Fibroblast of the aortic adventitia (primary cell): ENCODE data around the gene SUPT5H. TPM values are rescaled to one million over a fixed set of nuclear protein-coding genes. Genes with fewer than 3 reads are reported as not detected.

Experiments
- DNase-seq: peaks from one replicate; pipeline ENCODE4 v3.0.0-alpha.2; 2010; ENCODE audit warnings: low read depth
- H3K4me3 ChIP-seq: 2 replicates; pipeline ENCODE4 v1.5.1; 2011; ENCODE audit warnings: low read depth, mild to moderate bottlenecking, control low read depth, low read length, moderate library complexity
- total RNA-seq: library from RNA; depleted of rRNA; stranded (reverse); fragments of >200 nt; gene quantifications from 2 replicates; pipeline ENCODE4 v1.2.3, GENCODE V29; 2012; ENCODE audit warnings: low replicate concordance
- TF ChIP-seq, protein P1 (sequence below): IDR thresholded peaks from 2 replicates; pipeline ENCODE4 v1.5.1; 2011; ENCODE audit warnings: mild to moderate bottlenecking, low read length, control low read depth, inconsistent platforms; ENCODE audit not compliant: insufficient read depth

Gene SUPT5H
- total RNA-seq, 1 donor: 88.2 TPM

DNA sequence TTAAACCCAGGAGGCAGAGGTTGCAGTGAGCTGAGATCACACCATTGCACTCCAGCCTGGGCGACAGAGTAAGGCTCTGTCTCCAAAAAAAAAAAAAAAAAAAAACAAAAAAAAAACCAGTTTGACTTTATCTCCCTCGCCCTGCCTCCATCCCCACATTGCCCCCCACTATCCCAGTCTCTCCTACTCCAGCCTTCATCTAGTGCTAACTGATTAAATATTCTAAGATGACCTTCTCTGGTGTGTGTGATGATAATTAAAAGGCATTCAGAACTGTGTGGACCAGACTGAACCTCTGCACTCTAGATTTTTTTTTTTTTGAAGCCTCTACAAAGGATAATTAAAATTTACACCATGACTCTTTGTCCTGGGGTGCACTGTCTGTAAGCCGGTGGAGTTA, 47.4 kb downstream of the SUPT5H start:
- TF ChIP-seq, protein P1, sequence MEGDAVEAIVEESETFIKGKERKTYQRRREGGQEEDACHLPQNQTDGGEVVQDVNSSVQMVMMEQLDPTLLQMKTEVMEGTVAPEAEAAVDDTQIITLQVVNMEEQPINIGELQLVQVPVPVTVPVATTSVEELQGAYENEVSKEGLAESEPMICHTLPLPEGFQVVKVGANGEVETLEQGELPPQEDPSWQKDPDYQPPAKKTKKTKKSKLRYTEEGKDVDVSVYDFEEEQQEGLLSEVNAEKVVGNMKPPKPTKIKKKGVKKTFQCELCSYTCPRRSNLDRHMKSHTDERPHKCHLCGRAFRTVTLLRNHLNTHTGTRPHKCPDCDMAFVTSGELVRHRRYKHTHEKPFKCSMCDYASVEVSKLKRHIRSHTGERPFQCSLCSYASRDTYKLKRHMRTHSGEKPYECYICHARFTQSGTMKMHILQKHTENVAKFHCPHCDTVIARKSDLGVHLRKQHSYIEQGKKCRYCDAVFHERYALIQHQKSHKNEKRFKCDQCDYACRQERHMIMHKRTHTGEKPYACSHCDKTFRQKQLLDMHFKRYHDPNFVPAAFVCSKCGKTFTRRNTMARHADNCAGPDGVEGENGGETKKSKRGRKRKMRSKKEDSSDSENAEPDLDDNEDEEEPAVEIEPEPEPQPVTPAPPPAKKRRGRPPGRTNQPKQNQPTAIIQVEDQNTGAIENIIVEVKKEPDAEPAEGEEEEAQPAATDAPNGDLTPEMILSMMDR: no peak
- H3K4me3 ChIP-seq: no peak overlapping the region
- DNase-seq: no peak

DNA sequence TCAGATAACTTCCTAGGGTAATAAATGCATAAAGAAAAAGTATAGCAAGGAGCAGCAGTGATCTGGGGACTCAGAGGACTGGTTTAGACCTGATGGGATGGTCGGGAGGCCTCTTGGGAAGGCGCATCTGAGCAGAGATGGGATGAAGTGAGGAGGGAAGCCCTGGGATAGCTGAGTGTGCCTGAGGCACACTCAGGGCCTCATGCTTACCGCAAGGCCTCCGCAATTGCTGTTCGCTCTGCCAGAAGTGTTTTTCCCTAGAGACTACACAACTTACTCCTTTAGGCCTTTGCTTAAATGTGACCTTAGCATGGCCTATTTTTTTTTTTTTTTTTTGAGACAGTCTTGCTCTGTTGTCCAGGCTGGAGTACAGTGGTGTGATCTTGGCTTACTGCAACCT, 49.3 kb downstream of the SUPT5H start:
- DNase-seq: no peak
- TF ChIP-seq, protein P1: no peak

DNA sequence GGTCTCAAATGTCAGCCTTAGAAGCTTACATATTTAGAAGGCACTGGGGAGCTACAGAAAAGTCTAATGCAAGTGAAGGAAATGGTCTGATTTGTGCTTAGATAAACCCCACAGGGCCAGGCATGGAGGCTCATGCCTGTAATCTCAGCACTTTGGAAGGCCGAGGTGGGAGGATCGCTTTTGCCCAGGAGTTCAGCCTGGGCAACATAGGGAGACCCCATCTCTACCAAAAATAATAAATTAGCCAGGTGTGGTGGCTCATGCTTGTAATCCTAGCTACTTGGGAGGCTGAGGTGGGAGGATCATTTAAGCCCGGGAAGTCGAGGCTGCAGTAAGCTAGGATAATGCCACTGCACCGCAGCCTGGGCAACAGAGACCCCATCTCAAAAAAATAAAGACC, 50.7 kb downstream of the SUPT5H start:
- TF ChIP-seq, protein P1: no peak
- no peak overlapping the region for H3K4me3 ChIP-seq
- DNase-seq: no peak

More for the DNA sequence above, 49.3 kb downstream of the SUPT5H start:
- no peak overlapping the region for H3K4me3 ChIP-seq

DNA sequence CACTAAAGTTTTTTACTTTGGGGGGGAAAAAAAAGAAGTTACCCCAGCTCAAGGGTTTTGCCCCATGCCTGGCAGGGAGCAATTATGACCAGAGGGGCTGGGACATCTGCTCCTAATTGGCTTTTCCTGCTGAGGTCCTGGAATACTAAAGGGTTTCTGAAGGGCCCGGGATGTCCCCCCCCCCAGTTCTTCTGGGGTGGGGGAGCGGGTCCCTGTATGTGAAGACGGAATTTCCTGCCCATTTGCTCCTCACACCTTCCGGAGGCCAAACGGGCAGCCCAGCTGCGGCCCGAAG, 52.3 kb downstream of the SUPT5H start:
- no peak overlapping the region for H3K4me3 ChIP-seq
- TF ChIP-seq, protein P1: no peak
- DNase-seq: no peak

DNA sequence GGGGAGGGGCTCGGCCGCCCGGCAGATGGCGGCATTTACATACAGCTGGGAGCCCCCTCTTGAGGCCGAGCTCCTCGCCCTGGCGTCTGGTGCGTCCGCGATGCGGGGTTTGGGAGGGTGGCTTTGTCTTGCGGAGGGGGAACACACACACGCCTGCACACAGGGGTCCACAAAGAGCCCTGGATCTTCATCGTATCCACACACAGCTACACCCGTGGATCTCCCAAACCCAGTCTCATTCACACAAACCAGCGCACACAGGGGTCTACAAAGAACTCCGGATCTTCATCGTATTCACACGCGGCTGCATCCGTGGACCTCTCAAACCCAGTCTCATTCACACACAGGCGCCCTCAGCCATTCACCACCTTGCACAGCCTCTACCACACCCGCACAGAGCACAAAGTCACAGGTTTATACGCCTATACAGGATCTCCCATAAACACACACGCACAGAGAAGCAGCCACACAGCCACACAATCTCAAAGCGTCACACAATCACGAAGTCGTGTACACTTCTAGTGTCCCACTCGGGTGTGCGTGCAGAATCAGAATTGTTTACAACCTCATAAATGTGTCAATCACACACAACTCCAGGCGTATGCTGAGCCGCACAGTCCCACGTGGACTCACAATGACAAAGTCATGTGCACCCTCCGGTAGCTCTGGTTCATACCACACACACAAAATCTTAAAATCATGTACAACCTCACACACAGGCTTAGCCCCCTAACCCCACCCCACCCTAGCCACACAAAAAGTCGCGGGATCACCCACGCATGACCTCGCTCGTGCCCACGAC, 52.8 kb downstream of the SUPT5H start:
- peak overlapping the region; percentile 31 for H3K4me3 ChIP-seq

DNA sequence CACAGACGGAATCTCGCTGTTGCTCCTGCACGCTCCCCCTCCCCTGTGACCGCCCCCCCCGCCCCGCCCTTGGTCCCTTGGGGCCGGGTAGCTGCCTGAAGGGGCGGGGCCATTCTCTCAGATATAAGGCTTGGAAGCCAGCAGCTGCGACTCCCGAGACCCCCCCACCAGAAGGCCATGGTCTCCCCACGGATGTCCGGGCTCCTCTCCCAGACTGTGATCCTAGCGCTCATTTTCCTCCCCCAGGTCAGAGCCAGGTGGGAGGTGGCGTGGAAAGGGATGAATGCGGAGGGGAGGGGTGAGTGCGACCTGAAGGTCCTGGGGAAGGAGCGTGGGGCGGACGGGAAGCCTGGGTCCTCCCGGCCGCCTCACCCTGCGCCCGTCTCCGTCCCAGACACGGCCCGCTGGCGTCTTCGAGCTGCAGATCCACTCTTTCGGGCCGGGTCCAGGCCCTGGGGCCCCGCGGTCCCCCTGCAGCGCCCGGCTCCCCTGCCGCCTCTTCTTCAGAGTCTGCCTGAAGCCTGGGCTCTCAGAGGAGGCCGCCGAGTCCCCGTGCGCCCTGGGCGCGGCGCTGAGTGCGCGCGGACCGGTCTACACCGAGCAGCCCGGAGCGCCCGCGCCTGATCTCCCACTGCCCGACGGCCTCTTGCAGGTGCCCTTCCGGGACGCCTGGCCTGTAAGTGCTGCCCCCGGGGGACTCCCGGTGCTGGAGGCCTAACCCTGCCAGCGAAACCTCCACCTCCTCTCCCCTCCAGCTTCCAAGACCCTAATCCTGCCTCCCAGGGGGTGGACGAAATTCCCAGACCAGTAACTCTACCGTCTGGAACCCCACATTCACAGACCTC, 53.6 kb downstream of the SUPT5H start, which contains the start of gene DLL3:
TSS of gene DLL3 (plus strand) at position 150 of the 845 bp plus-strand sequence. CDS start at position 178, 28 bp downstream.
- peak within 1 kb of the TSS; percentile 31 for H3K4me3 ChIP-seq
- TF ChIP-seq, protein P1: no peak
- DNase-seq: no peak

More for the DNA sequence above, 52.8 kb downstream of the SUPT5H start:
- TF ChIP-seq, protein P1: peak; percentile 40
- peak; percentile 20 for DNase-seq
